SK-N-SH (cell line): ENCODE data around the gene OGFOD3. TPM values are rescaled to one million over a fixed set of nuclear protein-coding genes. Genes with fewer than 3 reads are reported as not detected.
"Not testable (repeated sequence)": the region's sequence is repeated elsewhere in the genome, so short reads cannot be mapped to it uniquely, and the experiment has no call there.

Source experiments
- CTCF ChIA-PET: fragments of 300-600, 350-600 bp; formaldehyde crosslinking; extraction: SDS; loops from one replicate; lab custom pipeline; 2021; lab: Yijun Ruan, JAX
- POLR2A ChIA-PET: fragments of 350-600 bp; sonication (Branson Sonifier 250); formaldehyde crosslinking; extraction: SDS; loops from one replicate; lab custom pipeline; 2020; ENCODE audit warnings: antibody characterized with exemption, inconsistent platforms; lab: Yijun Ruan, JAX
- DNase-seq: peaks from one replicate; pipeline ENCODE4 v3.0.0; 2012
- H2AFZ ChIP-seq: fragments of 200-600 bp; sonication (generic); 2 replicates; pipeline ENCODE4 v1.8.1; 2016; ENCODE audit warnings: antibody characterized with exemption, mild to moderate bottlenecking, low read depth
- H3F3A ChIP-seq: fragments of 200-600 bp; sonication (generic); replicated peaks from 2 replicates; pipeline ENCODE3; 2016; ENCODE audit warnings: antibody characterized with exemption, mild to moderate bottlenecking; ENCODE audit not compliant: insufficient read depth
- H3K27ac ChIP-seq, 2 experiments: fragments of 200-500 bp in 1 of 2; fragments of 200-600 bp in 1 of 2; sonication (Bioruptor generic) in 1 of 2; sonication (generic), shearing (Covaris generic) in 1 of 2; 2 replicates each; pipeline versions ENCODE4 v1.5.1 to v1.6.1; 2014 to 2016; ENCODE audit warnings: low read depth in 2 of 2, inconsistent platforms in 1 of 2, low read length in 1 of 2, mild to moderate bottlenecking in 1 of 2, mixed read lengths in 1 of 2
- H3K27me3 ChIP-seq: fragments of 200-600 bp; sonication (generic), shearing (Covaris generic); 2 replicates; pipeline ENCODE4 v1.6.1; 2016; ENCODE audit warnings: mixed run types; ENCODE audit not compliant: insufficient read depth
- H3K36me3 ChIP-seq, 2 experiments: fragments of 200-500 bp in 1 of 2; fragments of 200-600 bp in 1 of 2; sonication (Bioruptor generic) in 1 of 2; sonication (generic) in 1 of 2; replicated peaks in 1 of 2; 2 replicates each; pipeline versions ENCODE3 to v1.5.1; 2014 to 2016; ENCODE audit warnings: low read length in 1 of 2, mild to moderate bottlenecking in 1 of 2; ENCODE audit not compliant: insufficient read depth in 2 of 2, control insufficient read depth in 1 of 2
- H3K4me1 ChIP-seq, 2 experiments: fragments of 200-500 bp in 1 of 2; fragments of 200-600 bp in 1 of 2; sonication (Bioruptor generic) in 1 of 2; sonication (generic), shearing (Covaris generic) in 1 of 2; 2 replicates each; pipeline versions ENCODE4 v1.5.1 to v1.6.1; 2014 to 2016; ENCODE audit warnings: low read depth in 1 of 2, low read length in 1 of 2, mixed run types in 1 of 2; ENCODE audit not compliant: insufficient read depth in 2 of 2, control insufficient read depth in 1 of 2
- H3K4me2 ChIP-seq: fragments of 200-600 bp; sonication (generic), shearing (Covaris generic); 2 replicates; pipeline ENCODE4 v1.6.1; 2017; ENCODE audit warnings: mixed run types
- H3K4me3 ChIP-seq, 2 experiments: fragments of 200-500 bp in 1 of 2; fragments of 200-600 bp in 1 of 2; sonication (Bioruptor generic) in 1 of 2; sonication (generic), shearing (Covaris generic) in 1 of 2; 2 replicates each; pipeline versions ENCODE4 v1.5.1 to v1.8.1; 2014 to 2016; ENCODE audit warnings: low read depth in 2 of 2, inconsistent platforms in 1 of 2, low read length in 1 of 2, mild to moderate bottlenecking in 1 of 2, mixed read lengths in 1 of 2, moderate library complexity in 1 of 2
- H3K79me2 ChIP-seq: fragments of 200-600 bp; sonication (generic); 2 replicates; pipeline ENCODE4 v1.8.1; 2017; ENCODE audit warnings: mild to moderate bottlenecking; ENCODE audit not compliant: insufficient read depth
- H3K9ac ChIP-seq: fragments of 200-600 bp; sonication (generic); 2 replicates; pipeline ENCODE4 v1.6.1; 2017; ENCODE audit warnings: mixed run types
- H3K9me2 ChIP-seq: fragments of 200-600 bp; sonication (generic); 2 replicates; pipeline ENCODE4 v1.6.1; 2017; ENCODE audit warnings: mixed run types
- H3K9me3 ChIP-seq: fragments of 200-600 bp; sonication (generic); 2 replicates; pipeline ENCODE4 v1.6.1; 2017; ENCODE audit warnings: mixed run types, mild to moderate bottlenecking, moderate library complexity
- H4K20me1 ChIP-seq: fragments of 200-600 bp; sonication (generic); 2 replicates; pipeline ENCODE4 v1.6.1; 2017; ENCODE audit warnings: mild to moderate bottlenecking, mixed run types; ENCODE audit not compliant: insufficient read depth
- CTCF ChIP-seq: fragments of 200-600 bp; sonication (generic); IDR thresholded peaks from 2 replicates; pipeline ENCODE4 v1.6.1; 2017; ENCODE audit warnings: antibody characterized with exemption, mild to moderate bottlenecking, moderate library complexity
- EP300 ChIP-seq, 2 experiments: IDR thresholded peaks; 2 replicates each; pipeline versions ENCODE4 v1.4.0 to v1.6.1; 2012; ENCODE audit warnings: borderline replicate concordance in 1 of 2, low read depth in 1 of 2, low read length in 1 of 2
- FOXJ3 ChIP-seq: sonication (generic); formaldehyde crosslinking; IDR thresholded peaks from 2 replicates; pipeline ENCODE4 v1.5.1; 2020; ENCODE audit warnings: mild to moderate bottlenecking, missing genetic modification reagents
- GABPA ChIP-seq: IDR thresholded peaks from 2 replicates; pipeline ENCODE4 v1.4.0; 2012; ENCODE audit warnings: low read depth, mild to moderate bottlenecking
- JUND ChIP-seq: IDR thresholded peaks from 2 replicates; pipeline ENCODE4 v1.4.0; 2012
- MAX ChIP-seq: IDR thresholded peaks from 2 replicates; pipeline ENCODE4 v1.4.0; 2012; ENCODE audit warnings: low read depth
- MXI1 ChIP-seq: IDR thresholded peaks from 2 replicates; pipeline ENCODE4 v1.6.1; 2012; ENCODE audit warnings: mild to moderate bottlenecking, low read depth, low read length, improper control_type of control experiment
- NFIC ChIP-seq: IDR thresholded peaks from 2 replicates; pipeline ENCODE4 v1.4.0; 2012; ENCODE audit warnings: borderline replicate concordance
- RAD21 ChIP-seq: IDR thresholded peaks from 2 replicates; pipeline ENCODE4 v1.6.1; 2012; ENCODE audit warnings: mild to moderate bottlenecking, low read length
- RCOR1 ChIP-seq: fragments of 150-350 bp; IDR thresholded peaks from 2 replicates; pipeline ENCODE4 v1.6.1; 2017; ENCODE audit warnings: antibody characterized with exemption, low read length
- REST ChIP-seq: IDR thresholded peaks from 2 replicates; pipeline ENCODE4 v1.6.1; 2012; ENCODE audit warnings: mild to moderate bottlenecking, low read depth, low read length, moderate library complexity
- SIN3A ChIP-seq: IDR thresholded peaks from 2 replicates; pipeline ENCODE4 v1.6.1; 2012; ENCODE audit warnings: low read depth, mild to moderate bottlenecking, low read length, moderate library complexity, borderline replicate concordance
- TEAD4 ChIP-seq: IDR thresholded peaks from 2 replicates; pipeline ENCODE4 v1.4.0; 2012; ENCODE audit warnings: mild to moderate bottlenecking, borderline replicate concordance; ENCODE audit not compliant: insufficient read depth
- USF1 ChIP-seq: IDR thresholded peaks from 2 replicates; pipeline ENCODE4 v1.4.0; 2012; ENCODE audit warnings: low read depth, borderline replicate concordance
- WGBS: methylation state at CpG from one replicate; pipeline ENCODE4 v1.1.6; 2017; ENCODE audit warnings: low lambda C conversion rate; 5-methylcytosine and 5-hydroxymethylcytosine counted together
- polyA plus RNA-seq, 3 experiments: library from polyadenylated mRNA; depleted of rRNA; stranded (reverse); fragments of >200 nt; gene quantifications; 2 replicates each; pipeline ENCODE4 v1.2.3, GENCODE V29; 2012

Gene OGFOD3
- polyA plus RNA-seq, 1 of the 3 experiments (the other 2 are of a cell fraction) = 68.2 TPM

GRCh38 chr17:82348434-82348833 is 70.0 kb downstream of the OGFOD3 start:
- H3K9me2 ChIP-seq = no peaks in the 10 kb centered on the region
- TF ChIP-seq TEAD4 (no peak), USF1 (no peak), MXI1 (no peak), FOXJ3 (CRISPR knock-in tag) (no peak), CTCF (no peak), REST (no peak), RAD21 (no peak), EP300 (IDR thresholded peaks at IDR 0.05; ENCODE audit: borderline replicate concordance in 1 of 2, low read depth in 1 of 2, low read length in 1 of 2) (no peak), RCOR1 (no peak), JUND (no peak), GABPA (no peak), SIN3A (no peak), MAX (no peak), NFIC (no peak)
- TF ChIP-seq, all 33 proteins: peak for 0
- ChIA-PET POLR2A (no interaction called here), CTCF (interaction anchor here (0.7 to 5.8 kb wide), 7 partner anchors 10 to 206 kb away, joined by 3 to 124 read pairs (median 12); partner anchors contain the start of genes HEXD, OGFOD3 and SECTM1)
- no peaks in the 10 kb centered on the region for H3K9me3 ChIP-seq
- H3K4me1 ChIP-seq = peaks cover 0 to 10% of the 10 kb centered on the region in 2 experiments; a peak in 1 of 4 replicates
- no peak for DNase-seq
- no peaks in the 10 kb centered on the region for H3K79me2 ChIP-seq
- H3K36me3 ChIP-seq = no peaks in the 10 kb centered on the region
- H3K4me2 ChIP-seq = no peak overlapping the region
- no peaks in the 10 kb centered on the region for H4K20me1 ChIP-seq
- no peak overlapping the region for H2AFZ ChIP-seq
- WGBS = 69% methylated on average over 9 of the region's 9 CpGs
- H3K4me3 ChIP-seq = no peak overlapping the region
- H3K27me3 ChIP-seq = no peaks in the 10 kb centered on the region; the same call in 1 of the 2 replicates
- H3F3A ChIP-seq = no peaks in the 10 kb centered on the region
- no peak overlapping the region for H3K9ac ChIP-seq
- H3K27ac ChIP-seq = no peak overlapping the region

GRCh38 chr17:82347994-82348393 is 70.4 kb downstream of the OGFOD3 start:
- H3K9ac ChIP-seq, H3K27me3 ChIP-seq, DNase-seq, H3K9me2 ChIP-seq, H3F3A ChIP-seq, POLR2A ChIA-PET, H3K4me1 ChIP-seq, H2AFZ ChIP-seq, H4K20me1 ChIP-seq, H3K9me3 ChIP-seq, H3K27ac ChIP-seq, H3K4me3 ChIP-seq, H3K79me2 ChIP-seq, H3K4me2 ChIP-seq, H3K36me3 ChIP-seq: not testable (repeated sequence)
- 76% methylated on average over 11 of the region's 11 CpGs for WGBS
- CTCF ChIA-PET = interaction anchor here (1.0 to 3.6 kb wide), 2 partner anchors 180 to 206 kb away, joined by 4 to 12 read pairs; no protein-coding TSS in a partner anchor
